Mesodermal cell (in vitro differentiated cells): ENCODE measurements around the gene TRPM4. TPM values are rescaled to one million over a fixed set of nuclear protein-coding genes. Genes with fewer than 3 reads are reported as not detected.

Source experiments
- H3K27ac ChIP-seq: 2 replicates; pipeline ENCODE4 v1.7.0; 2013; ENCODE audit warnings: mild to moderate bottlenecking, low read depth, low read length, moderate library complexity; ENCODE audit not compliant: severe bottlenecking
- H3K36me3 ChIP-seq: 2 replicates; pipeline ENCODE4 v1.7.1; 2013; ENCODE audit warnings: mild to moderate bottlenecking, low read length, moderate library complexity; ENCODE audit not compliant: control insufficient read depth, insufficient read depth
- H3K4me1 ChIP-seq: one replicate; pipeline ENCODE4 v1.7.1; 2013; ENCODE audit warnings: mild to moderate bottlenecking, low read length; ENCODE audit not compliant: insufficient read depth, control insufficient read depth, poor library complexity, severe bottlenecking
- H3K4me3 ChIP-seq: 2 replicates; pipeline ENCODE4 v1.7.0; 2013; ENCODE audit warnings: low read length, control low read depth, mild to moderate bottlenecking; ENCODE audit not compliant: insufficient read depth, poor library complexity, severe bottlenecking; ENCODE audit errors: extremely low read depth
- H3K9me3 ChIP-seq: 2 replicates; pipeline ENCODE4 v1.7.1; 2013; ENCODE audit warnings: mild to moderate bottlenecking, low read length, moderate library complexity; ENCODE audit not compliant: control insufficient read depth
- WGBS, 2 experiments: methylation state at CpG; one replicate each; pipeline ENCODE4 v1.1.5; 2013; ENCODE audit warnings: missing lambda C conversion rate in 2 of 2; ENCODE audit not compliant: insufficient coverage in 2 of 2; 5-methylcytosine and 5-hydroxymethylcytosine counted together
- polyA plus RNA-seq, 2 experiments: library from polyadenylated mRNA; stranded (reverse); fragments of 50-300 nt; gene quantifications; one replicate each; pipeline ENCODE4 v1.2.3, GENCODE V29; 2013

The TRPM4 gene
- 25.4 TPM for polyA plus RNA-seq (2013, experiment 1 of 2)
- 22.0 TPM for polyA plus RNA-seq (2013, experiment 2 of 2)

- peaks cover 10% of the 10 kb centered on the region for H3K4me1 ChIP-seq
- no peaks in the 10 kb centered on the region for H3K36me3 ChIP-seq
- WGBS, 2 experiments, result 1 to 2% methylated on average over 18 to 29 of the region's 41 CpGs
- peak within 1 kb of the TSS; percentile 81 for H3K4me3 ChIP-seq
- H3K27ac ChIP-seq, result peak within 1 kb of the TSS; percentile 18
- H3K9me3 ChIP-seq, result no peaks in the 10 kb centered on the region
These were observed at the start of gene TRPM4 for GRCh38 chr19:49157445-49158224. TRPM4 (plus strand) TSS chr19:49157792; CDS start chr19:49157867, 75 bp downstream.

GRCh38 chr19:49109051-49109450 is 48.5 kb upstream of the TRPM4 start:
- no peak overlapping the region for H3K4me3 ChIP-seq
- peaks cover 58% of the 10 kb centered on the region for H3K36me3 ChIP-seq
- H3K4me1 ChIP-seq, result peaks cover 30% of the 10 kb centered on the region
- H3K27ac ChIP-seq, result peak overlapping the region; percentile 33
- no peaks in the 10 kb centered on the region for H3K9me3 ChIP-seq
- 91 to 96% methylated on average over 5 of the region's 5 CpGs for WGBS, 2 experiments

- H3K4me1 ChIP-seq, result peaks cover 30% of the 10 kb centered on the region
- H3K4me3 ChIP-seq, result no peak overlapping the region
- peak overlapping the region; percentile 24 for H3K27ac ChIP-seq
- H3K36me3 ChIP-seq, result peaks cover 52% of the 10 kb centered on the region
- WGBS, 2 experiments, result 95 to 97% methylated on average over 5 to 7 of the region's 8 CpGs
- H3K9me3 ChIP-seq, result no peaks in the 10 kb centered on the region
These were observed 47.9 kb upstream of the TRPM4 start for GRCh38 chr19:49109569-49110233.

- 76% methylated on average over 2 of the region's 3 CpGs; no CpG with 5 or more reads in 1 of the 2 experiments for WGBS, 2 experiments
- H3K4me3 ChIP-seq, result no peak overlapping the region
- H3K27ac ChIP-seq, result peak overlapping the region; percentile 1
- H3K4me1 ChIP-seq, result peaks cover 30% of the 10 kb centered on the region
- H3K36me3 ChIP-seq, result peaks cover 44% of the 10 kb centered on the region
- H3K9me3 ChIP-seq, result no peaks in the 10 kb centered on the region
These were observed 47.0 kb upstream of the TRPM4 start for GRCh38 chr19:49110567-49110966.

GRCh38 chr19:49111218-49111998 is 46.2 kb upstream of the TRPM4 start:
- Histone ChIP-seq H3K4me3 (no peak overlapping the region), H3K36me3 (peaks cover 39% of the 10 kb centered on the region), H3K27ac (peak overlapping the region; percentile 1), H3K4me1 (peaks cover 30% of the 10 kb centered on the region), H3K9me3 (no peaks in the 10 kb centered on the region)
- WGBS, 2 experiments, result 94 to 96% methylated on average over 7 to 9 of the region's 11 CpGs

- peak within 1 kb of the TSS; percentile 69 for H3K4me3 ChIP-seq
These were observed 43.6 kb upstream of the TRPM4 start, which contains the start of gene LIN7B for GRCh38 chr19:49113762-49114629. LIN7B (plus strand) TSS chr19:49114370; CDS start chr19:49114405, 35 bp downstream.

GRCh38 chr19:49114630-49115363 is 42.8 kb upstream of the TRPM4 start:
- peak overlapping the region; percentile 69 for H3K4me3 ChIP-seq
- peak overlapping the region; percentile 62 for H3K27ac ChIP-seq
- peaks cover 5% of the 10 kb centered on the region for H3K36me3 ChIP-seq
- no peaks in the 10 kb centered on the region for H3K9me3 ChIP-seq
- H3K4me1 ChIP-seq, result peaks cover 11% of the 10 kb centered on the region
- WGBS, 2 experiments, result 6 to 8% methylated on average over 61 to 62 of the region's 68 CpGs

More at GRCh38 chr19:49113762-49114629, 43.6 kb upstream of the TRPM4 start, which contains the start of gene LIN7B:
- Histone ChIP-seq H3K36me3 (peaks cover 13% of the 10 kb centered on the region), H3K9me3 (no peaks in the 10 kb centered on the region), H3K27ac (peak within 1 kb of the TSS; percentile 62), H3K4me1 (peaks cover 16% of the 10 kb centered on the region)
- WGBS, 2 experiments, result 2 to 4% methylated on average over 35 to 57 of the region's 66 CpGs

GRCh38 chr19:49116544-49116943 is 41.0 kb upstream of the TRPM4 start:
- H3K36me3 ChIP-seq, result peaks cover 3% of the 10 kb centered on the region
- H3K4me1 ChIP-seq, result peaks cover 11% of the 10 kb centered on the region
- 80% methylated on average over 1 of the region's 1 CpG; no CpG with 5 or more reads in 1 of the 2 experiments for WGBS, 2 experiments
- no peak overlapping the region for H3K4me3 ChIP-seq
- no peak overlapping the region for H3K27ac ChIP-seq
- H3K9me3 ChIP-seq, result no peaks in the 10 kb centered on the region
